NCI-H128 (cell line): ENCODE results near the gene FMO2.
"Not testable (repeated sequence)": the region's sequence is repeated elsewhere in the genome, so short reads cannot be mapped to it uniquely, and the experiment has no call there.

Source experiments
- DNase-seq: peaks from one replicate; lab custom pipeline; 2025; ENCODE audit not compliant: unreplicated experiment; lab: John Stamatoyannopoulos, UW

FMO2 gene

DNA sequence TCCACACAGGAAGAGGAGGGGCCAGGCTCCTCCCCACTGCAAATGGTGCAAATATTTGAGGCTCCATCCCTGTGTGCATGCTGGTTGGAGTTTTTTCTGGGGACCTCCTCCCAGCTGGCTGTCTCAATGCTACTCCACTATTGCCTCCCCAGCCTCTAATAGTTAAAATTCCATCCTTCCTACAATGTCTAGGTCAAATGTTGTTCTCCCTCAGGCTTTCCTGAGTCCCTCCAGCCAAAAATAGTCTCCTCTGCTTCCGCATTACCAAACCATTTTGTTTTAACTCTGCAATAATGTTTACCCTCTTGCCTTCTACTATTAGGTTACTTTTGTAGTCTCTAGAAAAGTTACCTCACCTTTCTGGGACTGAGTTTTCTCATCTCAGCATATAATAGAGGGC is 33.6 kb downstream of the FMO2 start:
- DNase-seq: no peak

DNA sequence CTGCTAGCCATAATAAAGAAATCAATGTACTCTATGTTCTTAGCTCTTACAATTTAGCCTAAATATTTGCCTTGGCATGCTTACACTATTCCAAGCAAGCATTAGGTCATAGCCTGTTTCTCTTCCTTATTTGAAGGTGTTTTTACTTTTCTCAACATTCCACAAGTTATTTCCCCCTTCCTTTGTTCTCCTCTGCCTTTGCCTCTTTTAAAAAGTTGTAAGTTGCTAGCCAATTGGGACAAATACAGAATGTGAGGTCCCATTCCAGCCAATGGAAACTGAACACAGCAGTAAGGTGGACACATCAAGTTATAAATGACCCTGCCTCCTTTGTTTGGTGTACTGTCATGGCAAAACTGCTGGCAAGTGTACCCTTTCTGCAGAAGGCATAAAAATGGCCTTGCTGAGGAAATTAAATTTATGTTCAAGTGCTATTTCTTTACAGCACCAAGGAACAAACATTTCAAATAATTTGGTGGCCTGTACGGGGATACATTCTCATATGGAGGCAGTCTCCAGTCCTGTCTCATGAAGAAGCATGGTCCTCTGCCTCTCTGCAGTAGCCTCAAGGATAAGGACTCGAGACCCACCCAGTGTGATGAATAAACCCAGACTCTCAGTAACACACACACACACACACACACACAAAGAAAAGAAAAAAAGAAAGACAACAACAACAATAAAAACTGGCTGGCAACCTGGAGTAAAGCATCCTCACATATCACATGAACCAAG is 34.4 kb downstream of the FMO2 start:
- DNase-seq: no peak

DNA sequence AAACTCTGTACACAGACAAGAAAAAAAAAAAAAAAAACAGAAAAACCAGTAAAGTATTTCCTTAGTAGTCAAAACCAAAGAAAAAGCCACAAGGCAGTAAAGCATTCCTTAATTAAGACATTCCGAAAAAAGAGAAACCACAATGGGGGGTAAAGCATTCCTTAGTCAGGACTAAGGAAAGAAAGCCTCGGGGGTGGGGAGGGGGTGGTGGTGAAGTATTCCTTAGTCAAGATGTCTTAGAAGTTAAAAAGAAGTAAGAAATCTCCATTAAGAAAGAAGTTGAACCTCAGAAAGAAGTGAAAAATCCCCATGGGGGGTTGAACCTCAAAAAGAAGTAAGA is 35.0 kb downstream of the FMO2 start:
- DNase-seq: no peak

DNA sequence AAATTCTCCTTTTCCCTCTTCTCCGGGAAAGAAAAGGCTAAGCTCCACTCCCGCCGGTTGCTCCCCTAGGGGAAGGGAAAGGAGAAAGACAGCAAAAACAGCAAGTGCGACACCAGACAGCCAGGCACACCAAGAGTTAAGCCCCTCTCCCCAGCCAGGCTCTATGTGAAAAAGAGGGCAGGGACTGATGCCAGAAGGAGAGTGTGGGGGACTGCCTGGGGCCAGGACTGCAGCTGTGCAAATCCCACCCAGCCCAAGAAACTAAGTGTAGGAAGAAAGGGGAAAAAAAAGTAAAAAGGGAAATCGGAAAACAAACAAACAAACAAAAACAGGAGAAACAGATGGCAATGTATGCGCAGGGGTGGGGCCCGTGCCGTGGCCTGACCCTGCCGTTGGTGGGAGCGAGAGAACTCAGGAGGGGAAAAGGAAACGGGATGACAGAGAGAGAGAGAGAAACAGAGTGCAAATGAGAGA is 35.5 kb downstream of the FMO2 start:
- no peak for DNase-seq

DNA sequence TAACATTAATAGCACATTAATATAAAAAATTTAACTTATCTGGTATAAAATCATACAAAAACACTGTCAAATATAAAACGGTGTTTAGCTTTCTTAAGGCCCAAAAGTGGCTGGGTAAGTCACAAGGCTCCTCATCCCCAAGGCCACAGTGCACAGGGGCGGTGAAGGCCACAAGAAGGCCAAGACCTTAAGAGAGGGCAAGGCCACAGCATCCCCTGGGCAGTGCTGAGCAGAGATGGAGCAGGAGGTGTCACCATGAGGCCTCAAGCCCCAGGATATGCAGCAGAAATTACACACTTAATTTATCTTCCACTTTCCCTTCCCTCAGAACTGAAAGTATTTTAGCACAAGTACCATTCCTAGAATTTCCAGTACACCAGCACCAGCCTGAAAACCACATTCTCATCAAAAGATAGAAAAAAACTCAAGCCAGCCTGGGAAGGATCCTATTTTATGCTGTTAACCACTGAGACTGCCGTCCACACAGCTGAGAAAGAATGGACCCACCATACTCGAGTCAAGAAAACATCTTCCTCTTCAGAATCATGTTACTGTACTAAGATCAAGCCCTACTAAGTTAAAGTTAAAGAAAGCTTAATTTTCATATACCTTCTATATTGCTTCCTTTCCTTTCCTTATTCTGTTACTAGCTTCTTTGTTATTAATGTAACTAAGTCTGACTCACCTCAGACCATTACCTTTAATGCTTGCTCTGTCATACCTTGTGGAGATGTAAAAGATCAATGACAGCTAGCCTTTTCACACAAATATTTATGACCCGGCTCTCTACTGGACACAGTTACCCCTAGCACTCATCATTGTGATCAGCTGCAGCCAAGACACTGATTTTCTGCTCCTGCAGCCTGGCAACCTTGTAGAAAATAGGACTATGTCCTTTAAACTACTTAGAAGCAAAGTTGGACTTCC is 36.8 kb downstream of the FMO2 start:
- no peak for DNase-seq

DNA sequence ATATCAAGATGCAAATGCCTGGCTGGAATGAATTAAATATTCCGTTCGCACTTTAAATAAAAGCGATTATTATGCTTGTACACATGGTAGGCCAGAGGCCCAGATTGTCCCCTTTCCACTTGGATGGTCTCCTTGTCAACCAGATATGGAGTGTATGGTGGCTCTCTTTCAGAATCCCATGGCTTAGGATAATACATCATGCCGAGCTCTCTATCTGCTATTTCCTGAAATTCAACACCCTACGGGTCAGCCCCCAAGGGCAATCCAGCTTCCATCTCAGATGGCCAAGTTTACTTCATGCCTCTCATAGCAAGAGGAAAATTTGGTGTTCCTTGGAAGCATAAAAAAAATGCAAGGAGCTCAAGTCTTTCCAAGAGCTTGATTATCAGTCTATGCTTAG is 37.8 kb downstream of the FMO2 start:
- DNase-seq: no peak

DNA sequence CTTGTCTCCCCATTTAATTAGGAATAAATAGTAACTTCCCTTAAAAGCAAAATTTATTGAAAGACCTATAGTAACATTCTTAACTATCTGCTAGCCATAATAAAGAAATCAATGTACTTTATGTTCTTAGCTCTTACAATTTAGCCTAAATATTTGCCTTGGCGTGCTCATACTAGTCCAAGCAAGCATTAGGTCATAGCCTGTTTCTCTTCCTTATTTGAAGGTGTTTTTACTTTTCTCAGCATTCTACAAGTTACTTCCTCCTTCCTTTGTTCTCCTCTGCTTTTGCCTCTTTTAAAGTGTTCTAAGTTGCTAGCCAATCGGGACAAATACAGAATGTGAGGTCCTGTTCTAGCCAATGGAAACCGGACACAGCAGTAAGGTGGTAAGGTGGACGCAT is 39.2 kb downstream of the FMO2 start:
- DNase-seq: not testable (repeated sequence)

DNA sequence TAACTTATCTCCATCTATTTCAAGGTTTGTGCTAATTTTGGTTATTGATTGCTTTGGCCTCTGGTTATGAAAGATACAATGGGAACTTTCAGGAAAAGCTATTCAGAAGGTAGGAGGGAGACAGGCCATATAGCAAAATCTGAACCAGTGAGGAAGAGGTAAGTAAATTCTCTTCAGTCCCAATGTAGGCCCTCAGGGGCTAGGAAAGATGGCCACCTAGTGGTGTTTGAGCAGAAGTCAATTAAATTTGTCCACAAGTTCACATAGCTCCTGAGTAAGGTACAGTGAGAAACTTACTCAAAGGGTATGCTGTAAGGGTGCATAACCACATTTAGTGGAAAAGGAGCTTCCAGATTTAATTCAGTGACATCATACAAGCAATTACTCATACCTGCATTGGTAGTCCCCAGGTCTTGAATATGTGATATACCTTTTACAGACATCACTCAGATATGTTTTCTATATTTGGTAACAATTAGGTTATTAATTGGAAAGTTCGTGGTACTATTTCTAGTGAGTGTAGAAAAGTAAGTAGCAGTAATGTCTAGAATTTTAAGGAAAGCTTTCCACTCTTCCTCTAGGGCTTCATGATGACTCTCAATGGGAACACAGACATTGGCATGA is 41.8 kb downstream of the FMO2 start:
- peak; percentile 61 for DNase-seq

DNA sequence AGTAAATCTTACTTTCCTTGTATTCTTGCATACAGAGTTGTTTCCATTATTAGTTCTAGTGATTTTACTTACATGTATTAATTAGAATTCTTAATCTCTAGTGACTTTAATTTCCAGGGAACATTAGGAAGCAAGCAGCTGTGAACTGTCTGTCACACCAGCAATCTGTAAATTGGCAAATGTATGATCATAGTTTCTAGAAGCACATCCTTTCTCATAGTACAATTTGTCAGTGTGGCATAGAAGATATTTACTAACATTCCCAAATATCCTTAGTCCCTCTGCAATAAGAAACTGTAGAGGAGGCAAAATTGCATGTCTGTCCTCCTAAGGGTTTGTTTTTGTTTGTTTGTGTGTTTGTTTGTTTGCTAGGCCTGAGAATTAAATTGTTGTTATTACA is 46.2 kb downstream of the FMO2 start:
- DNase-seq: no peak

DNA sequence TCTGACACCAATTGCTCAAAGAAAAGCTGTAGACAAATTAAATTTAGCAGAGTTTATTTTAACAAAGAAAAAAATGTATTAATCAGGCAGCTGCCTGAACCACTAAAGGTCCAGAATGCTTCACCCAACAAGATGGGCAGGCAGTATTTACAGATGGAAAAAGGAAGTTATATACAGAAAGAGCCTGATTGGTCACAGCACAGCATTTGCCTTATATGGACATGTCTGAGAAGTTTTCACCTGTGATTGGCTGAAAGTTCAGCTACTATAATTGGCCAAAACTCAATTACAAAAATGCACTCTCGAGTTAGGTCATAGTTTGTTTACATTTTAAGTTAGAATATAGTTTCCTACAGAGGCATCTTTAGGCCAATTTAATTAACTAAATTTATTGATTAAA is 48.1 kb downstream of the FMO2 start:
- DNase-seq: no peak

DNA sequence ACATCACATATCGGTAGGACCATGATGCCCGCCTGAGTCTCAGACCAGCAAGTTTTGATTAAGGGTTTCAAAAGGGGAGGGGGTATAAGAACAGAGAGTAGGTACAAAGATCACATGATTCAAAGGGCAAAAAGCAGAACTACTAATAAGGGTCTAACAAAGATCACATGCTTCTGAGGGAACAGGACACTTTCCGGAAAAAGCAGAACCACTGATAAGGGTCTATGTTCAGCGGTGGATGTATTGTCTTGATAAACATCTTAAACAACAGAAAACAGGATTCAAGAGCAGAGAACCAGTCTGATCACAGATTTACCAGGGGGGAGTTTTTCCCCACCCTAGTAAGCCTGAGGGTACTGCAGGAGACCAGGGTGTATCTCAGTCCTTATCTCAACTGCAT is 51.1 kb downstream of the FMO2 start:
- DNase-seq: not testable (repeated sequence)

DNA sequence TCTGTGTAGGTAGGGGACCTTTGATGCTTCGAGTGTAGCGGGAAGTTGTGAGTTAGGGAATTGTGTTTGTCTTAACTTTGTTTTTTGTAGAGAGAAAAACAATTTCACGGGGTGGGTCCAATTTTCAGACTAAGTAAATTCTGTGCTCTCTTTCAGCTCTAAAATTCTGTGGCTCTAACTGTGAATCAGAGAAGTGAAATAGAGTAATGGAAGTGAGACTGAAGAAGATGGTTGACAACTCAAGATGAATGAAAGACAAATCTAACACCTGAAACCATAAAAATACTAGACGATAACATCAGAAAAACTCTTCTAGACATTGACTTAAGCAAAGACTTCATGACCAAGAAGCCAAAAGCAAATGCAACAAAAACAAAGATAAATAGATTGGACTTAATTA is 58.8 kb downstream of the FMO2 start:
- DNase-seq: no peak

DNA sequence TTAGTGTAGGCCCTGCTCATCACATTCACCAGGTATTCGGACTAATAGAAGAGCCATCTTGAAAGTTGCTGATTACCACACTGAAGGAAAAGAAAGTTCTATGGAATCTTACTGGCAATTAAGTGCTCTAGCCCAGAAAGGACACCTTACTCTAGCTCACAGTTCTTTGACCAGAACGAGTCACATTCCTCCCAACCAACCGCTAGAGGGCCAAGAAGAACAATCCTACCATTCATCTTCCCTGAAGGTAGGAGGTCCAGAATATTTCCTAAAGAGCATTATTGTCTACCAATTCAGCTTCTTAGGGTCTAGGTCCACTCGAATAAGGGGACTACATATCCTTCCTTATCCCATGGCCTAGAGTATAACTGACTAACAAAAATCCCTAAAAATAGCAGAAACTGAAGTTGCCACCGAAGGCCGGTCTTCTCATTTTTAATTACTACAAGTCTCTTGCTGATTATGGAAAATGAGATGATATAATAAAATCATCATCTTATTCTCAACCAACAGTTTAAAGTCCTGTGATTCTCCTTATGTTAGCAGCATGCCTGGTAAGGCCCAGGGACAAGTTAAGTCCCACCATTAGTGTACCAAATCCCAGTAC is 60.5 kb downstream of the FMO2 start:
- DNase-seq: no peak

DNA sequence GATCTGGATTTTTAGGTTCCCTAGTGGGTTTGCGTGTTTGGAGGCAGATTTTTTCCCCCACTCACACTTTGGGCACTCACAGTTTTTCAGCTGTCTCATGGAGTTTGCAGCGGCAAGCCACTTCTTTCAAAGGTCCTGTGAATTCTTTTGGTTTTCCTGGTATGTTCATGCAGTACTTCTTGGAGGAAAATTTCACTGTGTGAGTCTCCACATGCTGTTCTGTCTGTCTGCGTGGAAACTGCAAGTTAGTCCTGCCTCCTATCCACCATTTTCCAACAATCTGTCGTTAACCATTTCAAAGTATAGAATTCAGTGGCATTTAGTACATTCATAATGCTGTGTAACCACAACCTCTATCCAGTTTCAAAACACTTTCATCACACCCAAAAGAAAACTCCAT is 62.4 kb downstream of the FMO2 start:
- no peak for DNase-seq

DNA sequence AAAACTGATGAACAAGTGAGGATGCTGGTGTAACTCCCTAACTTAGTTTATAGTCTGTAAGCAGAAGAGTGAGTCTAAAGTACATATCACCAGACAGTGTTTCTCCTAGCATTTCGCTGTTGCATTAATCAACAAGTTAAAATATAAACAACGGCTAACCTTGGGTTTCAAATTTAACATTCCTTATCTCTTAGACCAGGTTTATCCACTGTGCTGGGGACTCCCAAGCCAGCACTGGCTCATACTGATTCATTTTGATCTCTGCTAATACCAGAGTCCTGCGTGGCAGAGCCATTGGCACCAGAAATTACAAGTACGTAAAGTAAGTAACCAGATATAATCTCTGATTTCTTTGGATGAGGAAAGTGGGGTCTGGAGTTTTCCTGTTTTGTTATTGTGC is 63.2 kb downstream of the FMO2 start, which contains the start of gene FMO1:
FMO1 (plus strand) TSS at position 193 of the 400 bp plus-strand sequence. CDS start 9,594 bp downstream, outside the sequence.
- no peak for DNase-seq

DNA sequence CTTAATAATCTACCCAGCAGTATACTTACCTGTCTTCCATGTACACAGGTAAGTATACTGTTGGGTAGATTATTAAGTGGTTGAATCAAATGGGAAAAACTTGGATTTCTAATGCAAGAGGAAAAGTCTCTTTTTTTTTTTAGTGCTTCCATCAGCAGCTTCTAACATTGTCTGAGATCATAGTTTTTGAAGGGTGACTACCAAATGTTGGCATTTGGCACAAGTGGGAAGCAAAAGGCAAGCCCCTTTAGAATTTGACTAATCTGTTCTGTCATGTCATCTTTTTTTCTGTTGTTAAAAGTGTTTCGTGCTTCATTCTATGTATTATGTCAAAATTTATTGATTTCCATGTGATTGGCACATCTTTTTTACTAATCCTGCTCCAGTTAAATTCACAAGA is 63.7 kb downstream of the FMO2 start:
- no peak for DNase-seq

DNA sequence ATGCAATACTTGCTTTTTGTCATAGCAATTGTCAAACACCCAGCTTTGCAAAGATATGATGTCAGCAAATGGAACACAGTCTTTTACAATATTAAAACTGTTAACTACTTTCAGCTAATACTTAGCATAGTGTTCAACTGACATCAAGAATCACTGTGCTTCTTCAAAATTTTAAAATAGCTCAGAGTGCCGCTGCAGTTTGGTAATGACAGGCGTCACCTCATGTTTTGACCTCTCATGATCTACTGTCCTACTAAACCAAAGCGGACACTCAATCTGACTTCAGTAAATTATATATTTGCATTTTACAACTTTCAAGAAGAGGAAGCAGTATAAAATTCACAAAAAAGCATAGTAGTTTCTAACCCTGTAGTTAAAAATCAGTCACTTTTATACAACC is 65.2 kb downstream of the FMO2 start:
- no peak for DNase-seq

DNA sequence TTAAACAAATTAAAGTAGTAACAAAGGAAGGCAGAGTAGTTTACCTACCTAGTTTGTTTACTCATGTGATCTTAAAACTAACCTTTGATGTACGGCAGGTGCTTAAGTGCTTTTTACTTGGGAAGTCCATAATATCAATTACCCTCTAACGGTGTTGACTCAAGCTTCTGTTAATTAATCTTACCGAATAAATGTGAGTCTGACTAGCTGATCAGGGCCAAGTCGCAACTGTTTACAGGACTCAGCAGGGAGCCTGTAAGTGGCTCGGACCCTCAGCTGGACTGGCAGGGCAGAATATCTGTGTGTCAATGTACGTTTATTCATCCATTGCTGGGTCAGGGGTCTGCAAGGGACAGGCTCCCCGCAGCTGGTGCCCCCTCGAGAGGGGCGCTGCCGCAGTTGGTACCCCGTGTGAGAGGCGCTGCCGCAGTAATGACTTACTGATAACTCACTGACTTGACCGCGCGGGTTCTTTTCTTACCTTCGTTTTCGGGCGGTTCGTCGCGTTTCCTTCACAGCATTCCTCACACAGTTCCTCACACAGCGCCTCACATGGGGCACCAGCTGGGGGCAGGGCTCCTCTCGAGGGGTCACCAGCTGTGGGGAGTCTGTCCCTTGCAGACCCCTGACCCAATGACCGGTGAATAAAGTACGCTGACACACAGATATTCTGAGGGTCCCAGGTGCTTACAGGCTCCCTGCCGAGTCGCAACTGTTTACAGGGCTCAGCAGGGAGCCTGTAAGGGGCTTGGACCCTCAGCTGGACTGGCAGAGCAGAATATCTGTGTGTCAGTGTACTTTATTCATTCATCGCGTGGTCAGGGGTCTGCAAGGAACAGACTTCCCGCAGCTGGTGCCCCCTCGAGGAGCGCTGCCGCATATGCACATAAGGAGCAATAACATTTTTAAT is 66.2 kb downstream of the FMO2 start:
- DNase-seq: peak; percentile 53

DNA sequence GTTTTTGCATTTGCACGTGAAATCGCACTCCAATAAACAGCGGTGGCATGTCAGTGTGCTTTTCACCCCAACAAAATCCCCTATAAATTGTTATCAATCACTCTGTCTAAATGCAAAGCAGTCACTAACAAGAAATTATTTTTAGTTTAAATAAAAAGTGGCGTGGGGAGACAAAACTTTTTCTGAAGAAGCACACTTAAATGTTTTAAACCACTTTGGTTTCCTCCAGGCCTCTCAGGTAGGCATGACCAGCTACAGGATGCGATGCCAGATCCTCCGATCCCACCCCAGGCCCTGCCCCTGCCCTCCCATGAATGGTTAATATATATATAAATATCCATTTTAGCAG is 66.8 kb downstream of the FMO2 start:
- DNase-seq: no peak

DNA sequence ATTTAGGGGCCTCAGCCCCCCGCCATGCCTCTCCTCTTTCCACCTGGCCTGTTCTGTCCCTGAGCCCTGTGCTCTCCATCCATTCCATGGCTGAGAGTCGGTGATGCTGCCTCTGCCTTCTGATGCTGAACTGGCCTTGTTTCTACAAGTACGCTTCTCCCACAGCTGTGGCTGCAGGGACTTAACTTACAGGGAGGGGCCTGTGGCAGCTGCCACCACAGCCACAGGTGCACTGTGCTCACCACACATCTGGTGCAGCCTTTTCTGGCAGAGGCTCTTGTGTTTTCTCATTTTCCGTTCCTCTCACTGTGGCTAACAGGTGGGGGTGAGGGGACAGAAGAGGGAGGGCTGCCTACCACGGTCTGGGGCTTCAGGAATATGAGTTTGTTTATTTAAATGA is 67.4 kb downstream of the FMO2 start:
- no peak for DNase-seq
